RWPE1 (cell line): ENCODE data around the gene SEMA3E.

Source experiments
- CTCF ChIA-PET: fragments of 350-600 bp; sonication (Branson Sonifier 250); formaldehyde crosslinking; extraction: SDS; loops from one replicate; lab custom pipeline; 2021; lab: Yijun Ruan, JAX
- POLR2A ChIA-PET: fragments of 400-600 bp; formaldehyde crosslinking; extraction: SDS; loops from one replicate; lab custom pipeline; 2020; ENCODE audit warnings: antibody characterized with exemption; ENCODE audit not compliant: low non-redundant PET; lab: Yijun Ruan, JAX
- DNase-seq: peaks from one replicate; pipeline ENCODE4 v3.0.0; 2012; ENCODE audit warnings: low spot score
- H3K27ac ChIP-seq: fragments of 450-650 bp; 2 replicates; pipeline ENCODE4 v1.5.1; 2017
- TF ChIP-seq, protein P1 (sequence below): fragments of 450-650 bp; conservative IDR thresholded peaks from 2 replicates; pipeline ENCODE4 v1.5.1; 2017; ENCODE audit warnings: low read depth, mild to moderate bottlenecking

Gene SEMA3E

DNA sequence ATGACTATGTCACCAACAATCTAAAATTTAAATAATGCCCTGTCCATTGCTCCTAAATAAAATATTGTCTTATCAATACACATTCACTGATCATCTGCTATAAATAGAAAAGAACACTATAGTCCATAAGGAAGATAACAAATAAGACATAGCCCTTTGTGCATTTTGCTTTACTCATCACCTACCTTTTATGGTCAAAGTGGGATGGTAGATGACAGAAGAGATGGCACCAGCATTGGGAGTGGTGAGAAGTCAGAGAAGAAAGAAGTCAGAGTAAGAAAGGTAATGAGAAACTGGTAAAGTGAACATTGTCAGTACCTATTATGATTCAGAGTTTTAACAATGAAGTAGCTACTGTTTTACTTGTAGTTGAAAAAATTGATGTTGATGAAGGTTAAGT is 31.1 kb downstream of the SEMA3E start:
- TF ChIP-seq, protein P1, sequence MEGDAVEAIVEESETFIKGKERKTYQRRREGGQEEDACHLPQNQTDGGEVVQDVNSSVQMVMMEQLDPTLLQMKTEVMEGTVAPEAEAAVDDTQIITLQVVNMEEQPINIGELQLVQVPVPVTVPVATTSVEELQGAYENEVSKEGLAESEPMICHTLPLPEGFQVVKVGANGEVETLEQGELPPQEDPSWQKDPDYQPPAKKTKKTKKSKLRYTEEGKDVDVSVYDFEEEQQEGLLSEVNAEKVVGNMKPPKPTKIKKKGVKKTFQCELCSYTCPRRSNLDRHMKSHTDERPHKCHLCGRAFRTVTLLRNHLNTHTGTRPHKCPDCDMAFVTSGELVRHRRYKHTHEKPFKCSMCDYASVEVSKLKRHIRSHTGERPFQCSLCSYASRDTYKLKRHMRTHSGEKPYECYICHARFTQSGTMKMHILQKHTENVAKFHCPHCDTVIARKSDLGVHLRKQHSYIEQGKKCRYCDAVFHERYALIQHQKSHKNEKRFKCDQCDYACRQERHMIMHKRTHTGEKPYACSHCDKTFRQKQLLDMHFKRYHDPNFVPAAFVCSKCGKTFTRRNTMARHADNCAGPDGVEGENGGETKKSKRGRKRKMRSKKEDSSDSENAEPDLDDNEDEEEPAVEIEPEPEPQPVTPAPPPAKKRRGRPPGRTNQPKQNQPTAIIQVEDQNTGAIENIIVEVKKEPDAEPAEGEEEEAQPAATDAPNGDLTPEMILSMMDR = no peak
- CTCF ChIA-PET = no interaction called here
- DNase-seq = no peak
- POLR2A ChIA-PET = no interaction called here
- no peak overlapping the region for H3K27ac ChIP-seq

DNA sequence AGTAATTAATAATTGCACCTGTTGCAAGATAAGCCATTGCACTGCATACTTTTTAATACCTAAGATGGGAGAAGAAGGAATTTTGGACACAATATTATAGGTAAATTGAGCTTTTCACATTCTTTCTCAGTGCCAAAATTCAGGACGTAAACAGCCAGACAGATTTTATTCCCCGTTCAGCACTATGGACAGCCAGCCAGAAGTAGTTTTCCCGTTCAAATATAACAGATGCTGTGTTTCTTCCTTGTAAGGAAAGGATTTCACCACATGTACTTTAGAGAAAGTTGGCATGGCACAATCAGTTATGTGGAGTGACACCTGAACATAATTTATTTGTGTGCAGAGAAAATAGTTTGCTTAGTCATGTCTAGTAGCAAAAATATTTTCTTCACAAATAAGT is 34.8 kb downstream of the SEMA3E start:
- no peak overlapping the region for H3K27ac ChIP-seq
- DNase-seq = no peak
- TF ChIP-seq, protein P1 = no peak
- CTCF ChIA-PET = no interaction called here
- POLR2A ChIA-PET = no interaction called here

DNA sequence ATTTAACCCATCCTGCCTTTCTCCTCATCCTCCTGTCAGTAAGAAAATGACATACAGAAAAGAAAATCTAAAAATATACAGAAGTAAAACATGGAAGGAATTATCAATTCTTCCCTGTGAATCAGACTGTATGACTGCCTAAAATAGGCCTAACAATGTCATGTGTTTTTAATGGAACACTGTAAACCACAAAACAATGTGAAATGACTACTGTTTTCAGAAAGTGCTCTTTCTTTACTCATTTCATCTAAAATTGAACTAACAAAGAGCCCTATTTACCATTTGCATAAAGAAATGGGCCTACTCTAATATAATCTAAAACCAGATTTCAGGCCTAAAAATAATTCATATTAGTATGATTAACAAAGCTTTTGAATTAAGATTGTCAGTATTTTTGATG is 35.7 kb downstream of the SEMA3E start:
- POLR2A ChIA-PET = no interaction called here
- DNase-seq = no peak

DNA sequence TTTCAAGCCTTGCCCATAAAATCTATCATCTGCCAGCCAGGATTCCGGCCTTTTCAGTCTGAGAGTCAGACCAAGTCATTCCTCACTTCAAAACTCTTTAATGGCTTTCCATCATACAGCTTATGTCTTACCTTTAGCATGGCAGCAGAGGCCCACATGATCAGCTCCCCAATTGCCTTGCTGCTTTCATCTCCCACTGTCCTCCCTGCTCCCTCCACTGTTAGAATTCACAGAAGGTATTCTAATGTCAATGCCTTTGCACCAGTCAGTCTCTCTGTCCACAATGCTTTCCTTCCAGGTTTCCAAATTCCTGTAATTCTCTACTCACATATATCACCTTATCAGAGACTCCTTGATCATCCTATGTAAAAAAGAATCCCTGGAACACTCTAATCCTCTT is 37.2 kb downstream of the SEMA3E start:
- no peak overlapping the region for H3K27ac ChIP-seq
- no peak for DNase-seq
- CTCF ChIA-PET = no interaction called here
- TF ChIP-seq, protein P1 = no peak
- POLR2A ChIA-PET = no interaction called here

More for the DNA sequence above, 35.7 kb downstream of the SEMA3E start:
- TF ChIP-seq, protein P1 = no peak
- no peak overlapping the region for H3K27ac ChIP-seq
- CTCF ChIA-PET = no interaction called here

DNA sequence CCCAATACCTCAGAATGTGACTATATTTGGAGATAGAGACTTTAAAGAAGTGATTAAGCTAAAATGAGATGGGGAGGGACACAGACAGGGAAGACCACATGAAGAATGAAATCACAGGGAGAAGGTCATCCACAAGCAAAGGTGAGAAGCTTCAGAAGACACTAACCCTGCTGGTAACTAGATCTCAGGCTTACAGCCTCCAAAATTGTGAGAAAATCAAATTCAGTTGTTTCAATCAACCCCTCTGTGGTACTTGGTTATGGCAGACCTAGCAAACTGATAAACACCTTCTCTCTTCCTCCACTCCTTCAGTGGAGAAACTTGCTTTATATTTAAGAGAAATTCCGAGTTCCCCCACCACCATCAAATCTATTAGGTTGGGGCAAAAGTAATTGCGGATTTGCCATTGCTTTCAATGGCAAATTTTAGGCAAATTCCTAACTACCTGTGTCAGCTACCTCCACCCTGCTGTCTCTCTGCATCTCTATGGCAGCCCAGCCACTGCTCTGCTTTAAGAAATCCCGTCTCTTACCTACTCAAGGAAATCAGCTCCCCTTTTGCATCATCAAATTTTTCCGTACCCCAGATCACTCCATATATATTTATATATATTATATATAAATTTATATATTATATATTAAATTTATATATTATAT is 38.2 kb downstream of the SEMA3E start:
- no peak for DNase-seq
- CTCF ChIA-PET = no interaction called here
- TF ChIP-seq, protein P1 = no peak
- POLR2A ChIA-PET = no interaction called here
- no peak overlapping the region for H3K27ac ChIP-seq

DNA sequence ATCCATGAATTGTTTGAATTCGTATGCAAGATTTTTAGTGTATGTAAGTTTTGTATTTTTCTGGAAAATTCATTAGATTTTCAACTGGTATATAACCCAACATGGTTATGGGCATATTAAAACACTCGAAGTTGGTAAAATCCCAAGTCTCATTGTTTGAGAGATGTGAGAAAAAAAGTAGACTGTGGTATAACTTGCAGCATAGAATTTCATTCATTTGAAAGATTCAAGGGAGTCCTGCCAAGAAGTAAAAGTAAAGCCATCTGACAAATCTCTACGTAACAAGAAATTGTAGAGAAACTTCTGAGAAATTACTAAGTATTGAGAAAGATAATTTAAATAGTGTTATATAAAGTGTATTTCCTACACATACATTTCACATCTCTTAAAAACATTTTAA is 40.2 kb downstream of the SEMA3E start:
- ChIA-PET POLR2A (no interaction called here), CTCF (no interaction called here)
- TF ChIP-seq, protein P1 = no peak
- DNase-seq = no peak
- H3K27ac ChIP-seq = no peak overlapping the region
